T-helper 17 cell (primary cell): ENCODE results near the gene COMP. TPM values are rescaled to one million over a fixed set of nuclear protein-coding genes. Genes with fewer than 3 reads are reported as not detected.
A peak's percentile ranks its signal among the peaks of the same experiment; 100 is the strongest.

ENCODE experiments used
- ATAC-seq: fragments of 150-1000 bp; cut with Tn5 transposase; 2 replicates; pipeline ENCODE4 v1.10.0; 2021; ENCODE audit warnings: mild to moderate bottlenecking, moderate library complexity
- DNase-seq, 3 donors: peaks; one replicate each; pipeline versions ENCODE4 v3.0.0 to v3.0.0-alpha.2; 2020 to 2021
- H3K9me3 ChIP-seq: one replicate; pipeline ENCODE4 v1.7.0; 2013; ENCODE audit warnings: low read length, mild to moderate bottlenecking; ENCODE audit not compliant: control insufficient read depth, poor library complexity, severe bottlenecking
- H3K27ac Mint-ChIP-seq: one replicate; pipeline ENCODE4 v1.8.0; 2022; ENCODE audit warnings: mild to moderate bottlenecking, moderate library complexity, mixed read lengths
- H3K27me3 Mint-ChIP-seq: one replicate; pipeline ENCODE4 v1.8.0; 2022; ENCODE audit warnings: mixed read lengths
- H3K36me3 Mint-ChIP-seq: one replicate; pipeline ENCODE4 v1.8.0; 2022; ENCODE audit warnings: low read depth, mixed read lengths
- H3K4me1 Mint-ChIP-seq: one replicate; pipeline ENCODE4 v1.8.0; 2022; ENCODE audit warnings: mild to moderate bottlenecking, mixed read lengths
- H3K4me3 Mint-ChIP-seq: one replicate; pipeline ENCODE4 v1.8.0; 2022; ENCODE audit warnings: mild to moderate bottlenecking, moderate library complexity, mixed read lengths
- total RNA-seq, 4 donors: library from RNA in 2 of 4; stranded (reverse) in 2 of 4; gene quantifications; one replicate each; pipeline ENCODE4 v1.2.3 and lab custom pipeline; 2022 to 2026

Gene COMP
- total RNA-seq, 2 donors from 2014 or later = not detected

- Mint-ChIP-seq H3K27ac (no peak overlapping the region), H3K4me1 (peaks cover 28% of the 10 kb centered on the region), H3K27me3 (peaks cover 45% of the 10 kb centered on the region), H3K36me3 (peaks cover 6% of the 10 kb centered on the region), H3K4me3 (no peak overlapping the region)
- DNase-seq (peak; percentile 39 to 63 (median 63)), ATAC-seq (peak; percentile 78)
- no peaks in the 10 kb centered on the region for H3K9me3 ChIP-seq
Measured at GRCh38 chr19:18785179-18786124, 5.7 kb downstream of the COMP start.

GRCh38 chr19:18784786-18785120, 6.4 kb downstream of the COMP start:
- DNase-seq (no peak), ATAC-seq (no peak)
- no peak overlapping the region for H3K27ac Mint-ChIP-seq
- no peaks in the 10 kb centered on the region for H3K9me3 ChIP-seq
- peaks cover 38% of the 10 kb centered on the region for H3K27me3 Mint-ChIP-seq
- H3K4me1 Mint-ChIP-seq = peaks cover 23% of the 10 kb centered on the region
- H3K36me3 Mint-ChIP-seq = peaks cover 2% of the 10 kb centered on the region
- H3K4me3 Mint-ChIP-seq = no peak overlapping the region

GRCh38 chr19:18783958-18784785, 6.9 kb downstream of the COMP start:
- ATAC-seq (no peak), DNase-seq (no peak)
- peaks cover 19% of the 10 kb centered on the region for H3K4me1 Mint-ChIP-seq
- H3K27ac Mint-ChIP-seq = no peak overlapping the region
- peaks cover 32% of the 10 kb centered on the region for H3K27me3 Mint-ChIP-seq
- no peak overlapping the region for H3K4me3 Mint-ChIP-seq
- peaks cover under 1% of the 10 kb centered on the region for H3K36me3 Mint-ChIP-seq
- H3K9me3 ChIP-seq = no peaks in the 10 kb centered on the region

GRCh38 chr19:18782559-18783225, 8.4 kb downstream of the COMP start:
- no peak for DNase-seq
- ATAC-seq = no peak
- H3K4me3 Mint-ChIP-seq = no peak overlapping the region
- H3K27me3 Mint-ChIP-seq = peaks cover 24% of the 10 kb centered on the region
- no peaks in the 10 kb centered on the region for H3K9me3 ChIP-seq
- H3K27ac Mint-ChIP-seq = no peak overlapping the region
- no peaks in the 10 kb centered on the region for H3K36me3 Mint-ChIP-seq
- peaks cover 13% of the 10 kb centered on the region for H3K4me1 Mint-ChIP-seq

- Mint-ChIP-seq H3K36me3 (no peaks in the 10 kb centered on the region), H3K4me1 (peaks cover 10% of the 10 kb centered on the region), H3K4me3 (no peak overlapping the region), H3K27ac (no peak overlapping the region), H3K27me3 (peaks cover 18% of the 10 kb centered on the region)
- ATAC-seq = no peak
- no peaks in the 10 kb centered on the region for H3K9me3 ChIP-seq
- no peak for DNase-seq
Measured at GRCh38 chr19:18781885-18782527, 9.1 kb downstream of the COMP start.

GRCh38 chr19:18781047-18781600, 10.0 kb downstream of the COMP start:
- no peak for ATAC-seq
- Mint-ChIP-seq H3K4me3 (no peak overlapping the region), H3K36me3 (no peaks in the 10 kb centered on the region), H3K27ac (no peak overlapping the region), H3K27me3 (peaks cover 10% of the 10 kb centered on the region), H3K4me1 (peaks cover 10% of the 10 kb centered on the region)
- no peak for DNase-seq
- no peaks in the 10 kb centered on the region for H3K9me3 ChIP-seq

- Mint-ChIP-seq H3K27me3 (peaks cover 6% of the 10 kb centered on the region), H3K4me1 (peaks cover 6% of the 10 kb centered on the region), H3K36me3 (no peaks in the 10 kb centered on the region), H3K4me3 (no peak overlapping the region), H3K27ac (no peak overlapping the region)
- DNase-seq (no peak), ATAC-seq (no peak)
- H3K9me3 ChIP-seq = no peaks in the 10 kb centered on the region
Measured at GRCh38 chr19:18780631-18781030, 10.5 kb downstream of the COMP start.

GRCh38 chr19:18780081-18780480, 11.0 kb downstream of the COMP start:
- Mint-ChIP-seq H3K4me1 (peaks cover 6% of the 10 kb centered on the region), H3K27me3 (peaks cover 6% of the 10 kb centered on the region), H3K36me3 (no peaks in the 10 kb centered on the region), H3K4me3 (no peak overlapping the region), H3K27ac (no peak overlapping the region)
- ATAC-seq = no peak
- DNase-seq = no peak
- no peaks in the 10 kb centered on the region for H3K9me3 ChIP-seq

GRCh38 chr19:18778826-18779495, 12.1 kb downstream of the COMP start:
- no peaks in the 10 kb centered on the region for H3K27me3 Mint-ChIP-seq
- no peaks in the 10 kb centered on the region for H3K36me3 Mint-ChIP-seq
- no peak overlapping the region for H3K4me3 Mint-ChIP-seq
- no peak overlapping the region for H3K27ac Mint-ChIP-seq
- DNase-seq = no peak
- ATAC-seq = no peak
- H3K9me3 ChIP-seq = no peaks in the 10 kb centered on the region
- peaks cover 2% of the 10 kb centered on the region for H3K4me1 Mint-ChIP-seq

GRCh38 chr19:18778076-18778389, 13.1 kb downstream of the COMP start:
- Mint-ChIP-seq H3K4me3 (no peak overlapping the region), H3K36me3 (no peaks in the 10 kb centered on the region), H3K4me1 (peaks cover 2% of the 10 kb centered on the region), H3K27me3 (no peaks in the 10 kb centered on the region), H3K27ac (no peak overlapping the region)
- DNase-seq (no peak), ATAC-seq (no peak)
- H3K9me3 ChIP-seq = no peaks in the 10 kb centered on the region

GRCh38 chr19:18777301-18778075, 13.6 kb downstream of the COMP start:
- no peaks in the 10 kb centered on the region for H3K4me1 Mint-ChIP-seq
- H3K27ac Mint-ChIP-seq = no peak overlapping the region
- H3K4me3 Mint-ChIP-seq = no peak overlapping the region
- H3K27me3 Mint-ChIP-seq = no peaks in the 10 kb centered on the region
- no peaks in the 10 kb centered on the region for H3K36me3 Mint-ChIP-seq
- ATAC-seq (no peak), DNase-seq (no peak)
- no peaks in the 10 kb centered on the region for H3K9me3 ChIP-seq

GRCh38 chr19:18776736-18777135, 14.4 kb downstream of the COMP start:
- no peaks in the 10 kb centered on the region for H3K9me3 ChIP-seq
- Mint-ChIP-seq H3K27ac (no peak overlapping the region), H3K27me3 (no peaks in the 10 kb centered on the region), H3K36me3 (no peaks in the 10 kb centered on the region), H3K4me1 (no peaks in the 10 kb centered on the region), H3K4me3 (no peak overlapping the region)
- no peak for DNase-seq
- ATAC-seq = no peak
